GM23338 (cell line): ENCODE data around the gene ORC4.

Experiments used
- CTCF ChIP-seq, 2 experiments: fragments of 200-600 bp in 1 of 2; sonication (generic) in 1 of 2; conservative IDR thresholded peaks; 2 replicates each; pipeline versions ENCODE4 v1.5.1 to v1.6.1; 2016 to 2017; ENCODE audit warnings: antibody characterized with exemption in 2 of 2, low read depth in 2 of 2, mild to moderate bottlenecking in 2 of 2, moderate library complexity in 1 of 2
- POLR2AphosphoS5 ChIP-seq: IDR thresholded peaks from 2 replicates; pipeline ENCODE4 v1.6.1; 2016; ENCODE audit warnings: antibody characterized with exemption, low read depth

- TF ChIP-seq POLR2AphosphoS5 (no peak), CTCF (conservative IDR thresholded peaks at IDR 0.05; ENCODE audit: low read depth in 2 of 2) (no peak)
Observed at GRCh38 chr2:147886136-147886535, 134.4 kb downstream of the ORC4 start.
